Muscle layer of colon (tissue), 2 donors: ENCODE results near the gene THEM4.
A peak's percentile ranks its signal among the peaks of the same experiment; 100 is the strongest.

ENCODE experiments used
- H3K27ac ChIP-seq: one replicate; pipeline ENCODE4 v1.7.0; 2013; ENCODE audit warnings: low read depth, mild to moderate bottlenecking, low read length, moderate library complexity
- H3K27me3 ChIP-seq, 2 donors: one replicate each; pipeline ENCODE4 v1.7.0; 2013; ENCODE audit warnings: low read length in 2 of 2, mild to moderate bottlenecking in 2 of 2; ENCODE audit not compliant: insufficient read depth in 2 of 2, control insufficient read depth in 1 of 2
- H3K36me3 ChIP-seq: one replicate; pipeline ENCODE4 v1.7.0; 2013; ENCODE audit warnings: mild to moderate bottlenecking, low read length; ENCODE audit not compliant: insufficient read depth
- H3K4me1 ChIP-seq: one replicate; pipeline ENCODE4 v1.7.0; 2013; ENCODE audit warnings: mild to moderate bottlenecking, low read length; ENCODE audit not compliant: insufficient read depth
- H3K4me3 ChIP-seq, 2 donors: one replicate each; pipeline ENCODE4 v1.7.0; 2013; ENCODE audit warnings: low read length in 2 of 2, low read depth in 1 of 2, mild to moderate bottlenecking in 1 of 2, moderate library complexity in 1 of 2
- H3K9ac ChIP-seq: one replicate; pipeline ENCODE4 v1.7.0; 2013; ENCODE audit warnings: low read length
- H3K9me3 ChIP-seq: one replicate; pipeline ENCODE4 v1.7.0; 2013; ENCODE audit warnings: mild to moderate bottlenecking, low read length
- donor health status: abdominal sarcoma.
- donor health status: Adenocarcinoma of cecum.

The THEM4 gene

GRCh38 chr1:151839457-151840403 is 69.6 kb downstream of the THEM4 start, which contains the start of gene C2CD4D:
TSS of gene C2CD4D (minus strand) at chr1:151839820. CDS start at chr1:151838989, 831 bp downstream.
- Histone ChIP-seq H3K4me3 (peak within 1 kb of the TSS; percentile 36 to 38), H3K27ac (no peak within 1 kb of the TSS), H3K9ac (no peak within 1 kb of the TSS), H3K9me3 (no peaks in the 10 kb centered on the region), H3K4me1 (peaks cover 16% of the 10 kb centered on the region), H3K36me3 (no peaks in the 10 kb centered on the region), H3K27me3 (peaks cover 39 to 42% of the 10 kb centered on the region in 2 donors)

GRCh38 chr1:151839082-151839412 is 70.3 kb downstream of the THEM4 start:
- Histone ChIP-seq H3K36me3 (no peaks in the 10 kb centered on the region), H3K27me3 (peaks cover 39 to 42% of the 10 kb centered on the region in 2 donors), H3K4me3 (peak overlapping the region in 1 of 2 donors; percentile 38), H3K9me3 (no peaks in the 10 kb centered on the region), H3K4me1 (peaks cover 16% of the 10 kb centered on the region), H3K9ac (no peak overlapping the region), H3K27ac (no peak overlapping the region)

GRCh38 chr1:151838222-151839081 is 70.9 kb downstream of the THEM4 start:
- Histone ChIP-seq H3K9me3 (no peaks in the 10 kb centered on the region), H3K9ac (no peak overlapping the region), H3K4me1 (peaks cover 16% of the 10 kb centered on the region), H3K4me3 (peak overlapping the region; percentile 36 to 38), H3K27ac (no peak overlapping the region), H3K36me3 (no peaks in the 10 kb centered on the region), H3K27me3 (peaks cover 40 to 42% of the 10 kb centered on the region in 2 donors)

GRCh38 chr1:151837884-151838221 is 71.5 kb downstream of the THEM4 start:
- H3K4me1 ChIP-seq: peaks cover 16% of the 10 kb centered on the region
- H3K27ac ChIP-seq: no peak overlapping the region
- no peaks in the 10 kb centered on the region for H3K36me3 ChIP-seq
- H3K9me3 ChIP-seq: no peaks in the 10 kb centered on the region
- H3K9ac ChIP-seq: no peak overlapping the region
- peak overlapping the region in 1 of 2 donors; percentile 36 for H3K4me3 ChIP-seq
- H3K27me3 ChIP-seq: peaks cover 42% of the 10 kb centered on the region in 2 donors

- peaks cover 42% of the 10 kb centered on the region in 2 donors for H3K27me3 ChIP-seq
- peaks cover 16% of the 10 kb centered on the region for H3K4me1 ChIP-seq
Measured at GRCh38 chr1:151837197-151837596, 72.1 kb downstream of the THEM4 start.

GRCh38 chr1:151835596-151835995 is 73.7 kb downstream of the THEM4 start:
- H3K4me3 ChIP-seq: no peak overlapping the region
- no peak overlapping the region for H3K9ac ChIP-seq
- no peak overlapping the region for H3K27ac ChIP-seq
- no peaks in the 10 kb centered on the region for H3K36me3 ChIP-seq
- peaks cover 35 to 50% of the 10 kb centered on the region in 2 donors for H3K27me3 ChIP-seq
- no peaks in the 10 kb centered on the region for H3K9me3 ChIP-seq
- peaks cover 16% of the 10 kb centered on the region for H3K4me1 ChIP-seq

More at GRCh38 chr1:151837197-151837596, 72.1 kb downstream of the THEM4 start:
- H3K4me3 ChIP-seq: no peak overlapping the region
- no peaks in the 10 kb centered on the region for H3K36me3 ChIP-seq
- H3K9ac ChIP-seq: no peak overlapping the region
- no peak overlapping the region for H3K27ac ChIP-seq
- H3K9me3 ChIP-seq: no peaks in the 10 kb centered on the region

GRCh38 chr1:151834239-151834638 is 75.1 kb downstream of the THEM4 start:
- H3K9ac ChIP-seq: no peak overlapping the region
- H3K4me3 ChIP-seq: no peak overlapping the region
- no peaks in the 10 kb centered on the region for H3K36me3 ChIP-seq
- H3K27ac ChIP-seq: no peak overlapping the region
- H3K9me3 ChIP-seq: no peaks in the 10 kb centered on the region
- peaks cover 22 to 37% of the 10 kb centered on the region in 2 donors for H3K27me3 ChIP-seq
- peaks cover 11% of the 10 kb centered on the region for H3K4me1 ChIP-seq

GRCh38 chr1:151833172-151833900 is 76.0 kb downstream of the THEM4 start:
- Histone ChIP-seq H3K4me1 (peaks cover 8% of the 10 kb centered on the region), H3K27ac (no peak overlapping the region), H3K4me3 (no peak overlapping the region), H3K9ac (no peak overlapping the region), H3K36me3 (no peaks in the 10 kb centered on the region), H3K9me3 (no peaks in the 10 kb centered on the region), H3K27me3 (peaks cover 16 to 28% of the 10 kb centered on the region in 2 donors)

- H3K36me3 ChIP-seq: no peaks in the 10 kb centered on the region
- H3K9me3 ChIP-seq: no peaks in the 10 kb centered on the region
- peaks cover 5% of the 10 kb centered on the region for H3K4me1 ChIP-seq
- no peak overlapping the region for H3K4me3 ChIP-seq
- H3K27ac ChIP-seq: no peak overlapping the region
- H3K27me3 ChIP-seq: peaks cover 11 to 21% of the 10 kb centered on the region in 2 donors
- no peak overlapping the region for H3K9ac ChIP-seq
Measured at GRCh38 chr1:151832318-151832980, 76.9 kb downstream of the THEM4 start.

GRCh38 chr1:151831605-151832004 is 77.7 kb downstream of the THEM4 start, which contains the start of gene RORC:
TSS of gene RORC (minus strand) at chr1:151831802. CDS start at chr1:151831764, 38 bp downstream.
- H3K27me3 ChIP-seq: peaks cover 3 to 12% of the 10 kb centered on the region in 2 donors
- no peaks in the 10 kb centered on the region for H3K9me3 ChIP-seq
- no peak within 1 kb of the TSS for H3K27ac ChIP-seq
- no peaks in the 10 kb centered on the region for H3K36me3 ChIP-seq
- no peak within 1 kb of the TSS for H3K4me3 ChIP-seq
- H3K4me1 ChIP-seq: peaks cover 5% of the 10 kb centered on the region
- H3K9ac ChIP-seq: no peak within 1 kb of the TSS
